Stimulated activated naive CD8-positive, alpha-beta T cell treated with anti-CD3 and anti-CD28 coated beads, Interleukin-15, Interleukin-2, amounts not matched to agents 100 U/mL and 50 U/mL, for 24 hours (primary cell): ENCODE results near the gene KIF26A.

ENCODE experiments used
- ATAC-seq: fragments of 150-1000 bp; cut with Tn5 transposase; one replicate; pipeline ENCODE4 v1.10.0; 2021
- DNase-seq: peaks from one replicate; pipeline ENCODE4 v3.0.0; 2021

KIF26A gene

GRCh38 chr14:104138098-104138717, at the start of gene KIF26A:
TSS of gene KIF26A (plus strand) at chr14:104138587. CDS start at chr14:104138723, 136 bp downstream.
- peak; percentile 17 for ATAC-seq

GRCh38 chr14:104090071-104090748, 48.2 kb upstream of the KIF26A start:
- ATAC-seq (no peak), DNase-seq (no peak)

More at GRCh38 chr14:104138098-104138717, at the start of gene KIF26A:
- DNase-seq = peak; percentile 63

GRCh38 chr14:104091061-104091926, 47.1 kb upstream of the KIF26A start:
- ATAC-seq (no peak), DNase-seq (no peak)

GRCh38 chr14:104091927-104092771, 46.2 kb upstream of the KIF26A start:
- no peak for ATAC-seq
- DNase-seq = no peak

- no peak for DNase-seq
- ATAC-seq = no peak
Observed at GRCh38 chr14:104092931-104093365, 45.4 kb upstream of the KIF26A start.

GRCh38 chr14:104093366-104094055, 44.9 kb upstream of the KIF26A start:
- ATAC-seq = no peak

GRCh38 chr14:104094056-104094708, 44.2 kb upstream of the KIF26A start:
- DNase-seq (no peak), ATAC-seq (peak; percentile 4)

More at GRCh38 chr14:104093366-104094055, 44.9 kb upstream of the KIF26A start:
- no peak for DNase-seq

DNA sequence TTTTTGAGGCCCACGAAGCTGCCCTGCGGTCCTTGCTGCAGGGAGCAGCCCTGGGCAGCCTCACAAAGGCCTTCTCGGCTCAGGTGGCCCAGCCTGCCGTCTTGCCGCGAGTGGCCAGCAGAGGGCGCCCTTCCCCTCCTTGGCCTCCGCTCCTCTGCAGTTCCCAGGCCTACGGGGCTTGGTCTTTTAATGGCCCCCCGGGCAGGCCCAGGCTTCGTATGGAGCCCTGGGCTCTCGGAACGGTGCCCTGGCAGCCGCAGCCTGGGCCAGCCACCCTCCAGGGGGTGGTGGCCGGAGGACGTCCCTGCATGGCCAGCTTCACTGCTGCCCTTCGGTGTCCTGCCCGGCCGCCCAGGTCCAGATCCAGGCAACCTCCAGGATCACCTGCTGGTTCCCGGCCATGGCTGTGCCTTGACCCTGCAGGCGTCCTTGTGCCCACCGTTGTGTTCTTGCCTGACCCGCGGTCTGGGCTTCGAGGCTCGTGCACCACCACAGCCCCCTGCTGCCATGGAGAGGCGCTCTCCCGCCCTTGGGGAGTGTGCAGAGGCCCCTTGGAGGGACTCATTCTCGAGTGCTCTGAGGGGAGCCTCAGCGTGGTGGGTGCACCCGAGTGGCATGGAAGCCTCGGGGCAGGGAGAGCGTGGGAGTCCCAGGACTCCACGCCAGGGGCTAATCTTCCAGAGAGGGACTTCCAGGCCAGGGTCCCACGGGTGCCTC, 43.5 kb upstream of the KIF26A start:
- DNase-seq = peak; percentile 84

GRCh38 chr14:104095426-104096310, 42.7 kb upstream of the KIF26A start:
- no peak for DNase-seq
- ATAC-seq = no peak

More for the DNA sequence above, 43.5 kb upstream of the KIF26A start:
- peak; percentile 51 for ATAC-seq

- DNase-seq = no peak
- no peak for ATAC-seq
Observed at GRCh38 chr14:104096318-104096717, 42.1 kb upstream of the KIF26A start.

DNA sequence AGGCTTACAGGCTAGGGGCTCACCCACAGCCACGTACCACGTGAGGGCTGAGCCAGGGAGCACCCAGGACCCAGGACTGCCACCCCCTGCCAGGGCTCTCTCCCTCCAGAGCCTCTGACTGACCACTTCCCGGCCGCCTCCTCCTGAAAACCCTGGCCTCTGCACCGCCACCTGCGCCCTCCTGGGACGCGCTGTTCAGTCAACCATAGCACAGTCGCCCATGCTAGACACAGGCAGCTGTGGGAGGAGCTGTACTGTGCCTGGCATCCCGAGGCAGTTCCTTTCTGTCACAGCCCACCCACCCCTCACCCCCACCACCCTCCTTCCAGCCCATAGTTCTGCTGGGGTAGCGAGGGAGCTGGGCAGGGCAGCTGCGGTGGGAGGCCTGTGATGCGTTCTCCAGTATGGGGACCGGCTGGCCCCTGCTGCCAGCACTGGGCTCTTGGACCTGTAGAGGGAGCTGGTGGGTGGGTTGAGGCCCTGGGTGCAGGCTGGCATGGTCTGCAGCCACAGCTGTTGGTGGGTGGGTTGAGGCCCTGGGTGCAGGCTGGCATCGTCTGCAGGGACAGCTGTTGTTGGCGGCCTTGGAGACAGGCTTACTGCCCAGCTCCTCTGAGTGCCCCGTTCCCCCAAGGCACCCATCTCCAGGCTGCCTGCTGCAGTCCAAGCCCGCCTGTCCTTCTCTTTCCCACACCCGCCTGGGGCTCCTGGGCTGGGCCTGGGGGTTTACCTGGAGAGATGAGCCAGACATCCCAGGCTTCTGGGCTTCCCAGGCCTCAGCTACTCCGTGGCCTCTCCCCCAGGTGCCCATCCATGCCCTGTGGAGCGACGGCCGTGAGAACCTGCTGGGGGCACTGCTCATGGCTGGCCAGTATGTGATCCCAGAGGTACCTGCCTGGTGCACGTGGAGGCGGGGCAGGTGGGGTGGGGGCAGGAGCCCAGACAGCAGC, 41.4 kb upstream of the KIF26A start:
- ATAC-seq = no peak
- no peak for DNase-seq

DNA sequence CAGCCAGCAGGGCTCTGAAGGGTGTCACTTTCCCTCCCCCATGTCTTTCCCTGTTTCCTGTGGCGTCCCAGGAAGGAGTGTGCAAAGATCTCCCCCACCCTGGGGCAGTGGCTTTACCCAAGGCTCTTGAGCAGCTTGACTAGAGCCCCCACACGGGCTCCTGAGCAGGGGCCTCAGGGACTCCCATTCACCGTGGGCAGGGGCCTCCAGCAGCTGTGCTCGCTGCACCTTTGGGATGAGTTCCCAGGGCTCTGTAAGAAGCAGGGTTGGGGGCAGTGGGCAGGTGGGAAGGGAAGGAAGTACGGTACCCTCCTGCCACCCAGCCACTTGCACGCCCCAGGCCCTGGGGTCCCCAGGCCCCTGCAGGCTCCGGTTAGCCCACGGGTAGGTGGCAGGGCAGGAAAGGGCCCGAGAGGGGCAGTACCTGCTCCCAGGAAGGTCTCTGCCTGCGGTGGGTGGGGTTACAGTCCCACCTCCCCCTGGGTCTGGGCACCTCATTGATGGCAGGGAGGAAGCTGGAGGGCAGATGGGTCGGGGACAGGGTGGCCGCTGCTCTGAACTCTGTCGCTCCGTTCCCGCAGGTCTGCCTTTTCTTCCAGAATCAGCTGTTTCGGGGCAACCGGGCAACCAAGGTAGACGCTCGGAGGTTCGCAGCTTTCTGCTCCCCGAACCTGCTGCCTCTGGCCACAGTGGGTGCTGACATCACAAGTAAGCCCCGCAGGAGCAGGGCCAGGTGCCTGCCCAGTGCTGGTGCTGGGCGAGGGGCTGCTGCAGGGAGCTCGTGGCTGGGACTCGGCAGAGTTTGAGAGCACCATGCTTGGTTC, 39.9 kb upstream of the KIF26A start:
- ATAC-seq = no peak
- no peak for DNase-seq

DNA sequence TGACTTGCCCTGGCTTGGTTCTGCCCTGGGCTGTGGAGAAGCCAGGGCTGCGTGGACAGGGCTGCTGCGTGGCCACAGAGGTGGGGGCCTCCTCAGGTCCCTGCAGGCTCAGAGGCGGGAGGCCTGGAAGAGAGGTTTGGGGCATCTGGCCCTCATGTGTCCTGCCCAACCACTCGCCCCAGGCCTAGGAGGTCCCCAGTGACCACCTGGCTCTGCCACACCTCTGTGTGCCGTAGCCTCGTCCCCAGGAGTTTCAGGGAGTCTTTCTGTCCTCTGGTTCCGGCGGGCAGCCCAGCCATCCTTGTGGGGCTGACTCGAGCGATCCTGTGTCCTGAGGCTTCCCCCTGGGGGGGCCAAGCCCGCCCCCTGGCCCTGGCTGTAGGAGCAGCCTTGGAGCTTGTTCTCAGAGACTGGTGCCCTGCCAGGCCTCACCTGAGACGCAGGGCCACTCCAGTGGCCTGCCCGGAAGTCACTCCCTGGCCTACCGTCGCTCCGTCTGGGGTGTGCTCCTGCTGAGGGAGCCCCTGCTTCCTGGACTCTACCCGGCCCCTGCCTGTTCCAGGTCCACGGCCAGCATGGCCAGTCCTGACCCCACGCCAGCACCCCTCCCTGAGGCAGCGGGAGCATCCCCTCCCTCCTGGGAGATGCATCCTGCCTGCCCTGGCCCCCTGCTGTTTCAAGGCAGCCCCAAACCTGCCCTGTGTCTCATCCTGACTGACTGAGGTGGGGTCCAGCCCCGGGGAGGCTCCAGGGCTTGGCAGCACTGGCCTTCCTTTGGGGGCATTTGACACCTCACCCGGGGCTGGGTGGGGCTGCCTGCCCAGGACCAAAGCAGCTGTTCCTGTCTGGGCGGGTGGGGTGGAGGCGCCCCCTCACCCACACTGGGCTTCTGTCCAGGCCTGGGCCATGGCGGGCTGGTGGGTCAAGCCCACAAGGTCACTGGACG, 39.0 kb upstream of the KIF26A start:
- ATAC-seq = no peak
- DNase-seq = no peak

DNA sequence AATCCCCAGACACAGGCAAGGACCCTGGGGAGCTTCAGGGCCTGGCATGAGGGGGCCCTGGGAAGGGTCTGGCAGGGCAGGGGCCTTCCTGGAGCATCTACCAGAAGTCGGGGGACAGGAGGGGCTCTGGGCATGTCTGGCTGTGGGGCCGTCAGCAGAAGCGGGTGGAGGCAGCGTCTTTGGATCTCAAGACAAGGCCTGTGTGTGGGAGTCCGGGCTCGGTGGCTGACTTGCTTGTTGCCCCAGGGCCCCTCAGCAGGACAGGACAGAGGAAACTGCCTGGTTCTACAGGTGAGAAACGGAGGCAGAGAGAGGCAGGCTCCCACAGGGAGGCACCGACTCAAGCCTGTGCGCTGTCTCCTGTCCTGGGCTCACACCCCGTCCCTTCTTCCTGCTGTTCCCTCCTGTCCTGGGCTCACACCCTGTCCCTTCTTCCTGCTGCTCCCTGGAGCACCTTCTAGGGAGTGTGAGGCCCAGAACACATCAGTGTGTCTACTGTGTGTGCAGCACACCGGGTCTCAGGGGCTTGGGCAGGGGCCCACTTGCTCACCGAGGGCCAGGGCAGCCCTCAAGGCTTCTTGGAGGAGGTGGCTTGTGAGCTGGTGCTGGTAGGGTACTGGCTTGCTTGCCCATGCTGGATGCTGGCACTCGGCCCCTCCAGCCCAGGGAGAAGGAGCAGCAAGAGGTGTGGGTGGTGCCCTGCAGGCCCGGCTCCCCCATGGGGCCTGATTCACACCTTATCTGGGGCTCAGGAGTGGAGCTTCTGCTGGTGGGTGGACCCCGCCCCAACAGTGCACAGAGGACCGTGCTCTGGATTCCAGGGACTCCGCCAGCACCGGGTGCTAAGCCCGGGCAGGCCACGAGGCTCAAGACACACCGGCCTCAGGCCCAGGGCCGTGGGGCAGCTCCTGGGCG, 38.0 kb upstream of the KIF26A start:
- DNase-seq (no peak), ATAC-seq (no peak)
